ENCODE results near the gene MOCOS.

The MOCOS gene

GRCh38 chr18:36308711-36309435 is 121.6 kb downstream of the MOCOS start:
- DNase-seq, result no peak

- no peak for DNase-seq
These were observed 122.4 kb downstream of the MOCOS start for GRCh38 chr18:36309436-36310391.

GRCh38 chr18:36311026-36311570 is 123.8 kb downstream of the MOCOS start:
- no peak for DNase-seq

- DNase-seq, result no peak
These were observed 125.6 kb downstream of the MOCOS start for GRCh38 chr18:36312806-36313395.

- DNase-seq, result no peak
These were observed 126.8 kb downstream of the MOCOS start for GRCh38 chr18:36314098-36314497.

- no peak for DNase-seq
These were observed 127.5 kb downstream of the MOCOS start for GRCh38 chr18:36314754-36315153.

- DNase-seq, result no peak
These were observed 128.4 kb downstream of the MOCOS start for GRCh38 chr18:36315736-36316135.

GRCh38 chr18:36316246-36316645 is 128.9 kb downstream of the MOCOS start:
- no peak for DNase-seq
